ENCODE results near the gene RNASE9.
"Not testable (repeated sequence)": the region's sequence is repeated elsewhere in the genome, so short reads cannot be mapped to it uniquely, and the experiment has no call there.

The RNASE9 gene

GRCh38 chr14:20570720-20571119, 9.9 kb upstream of the RNASE9 start:
- not testable (repeated sequence) for H3K9ac ChIP-seq (ENCODE audit: low read depth, low read length); H3K4me1 ChIP-seq (ENCODE audit: insufficient read depth, low read length)

GRCh38 chr14:20569865-20570264, 9.0 kb upstream of the RNASE9 start:
- H3K9me3 ChIP-seq (ENCODE audit: insufficient read depth, low read depth, low read length), result peaks cover 12% of the 10 kb centered on the region
- not testable (repeated sequence) for H3K27me3 ChIP-seq (ENCODE audit: insufficient read depth, low read length); H3K36me3 ChIP-seq (ENCODE audit: insufficient read depth, low read depth, low read length); H3K4me1 ChIP-seq (ENCODE audit: insufficient read depth, low read length); H3K27ac ChIP-seq (ENCODE audit: low read length); H3K9ac ChIP-seq (ENCODE audit: low read depth, low read length); H3K4me3 ChIP-seq (ENCODE audit: low read length)

More at GRCh38 chr14:20570720-20571119, 9.9 kb upstream of the RNASE9 start:
- H3K9me3 ChIP-seq (ENCODE audit: insufficient read depth, low read depth, low read length), result peaks cover 12% of the 10 kb centered on the region
- H3K4me3 ChIP-seq (ENCODE audit: low read length); H3K36me3 ChIP-seq (ENCODE audit: insufficient read depth, low read depth, low read length); H3K27ac ChIP-seq (ENCODE audit: low read length); H3K27me3 ChIP-seq (ENCODE audit: insufficient read depth, low read length): not testable (repeated sequence)

- Histone ChIP-seq H3K4me3 (ENCODE audit: low read length) (no peak overlapping the region), H3K4me1 (ENCODE audit: insufficient read depth, low read length) (peaks cover 6% of the 10 kb centered on the region), H3K27ac (ENCODE audit: low read length) (no peak overlapping the region), H3K9ac (ENCODE audit: low read depth, low read length) (no peak overlapping the region), H3K9me3 (ENCODE audit: insufficient read depth, low read depth, low read length) (peaks cover 12% of the 10 kb centered on the region), H3K27me3 (ENCODE audit: insufficient read depth, low read length) (no peaks in the 10 kb centered on the region), H3K36me3 (ENCODE audit: insufficient read depth, low read depth, low read length) (0 out of 2 replicates have a peak, but pooled peaks cover 3% of the 10 kb centered on the region)
These were observed 8.2 kb upstream of the RNASE9 start for GRCh38 chr14:20569066-20569465.

GRCh38 chr14:20568393-20568792, 7.5 kb upstream of the RNASE9 start:
- Histone ChIP-seq H3K27me3 (ENCODE audit: insufficient read depth, low read length) (no peaks in the 10 kb centered on the region), H3K4me3 (ENCODE audit: low read length) (no peak overlapping the region), H3K4me1 (ENCODE audit: insufficient read depth, low read length) (peaks cover 6% of the 10 kb centered on the region), H3K9ac (ENCODE audit: low read depth, low read length) (no peak overlapping the region), H3K27ac (ENCODE audit: low read length) (no peak overlapping the region), H3K9me3 (ENCODE audit: insufficient read depth, low read depth, low read length) (peaks cover 12% of the 10 kb centered on the region), H3K36me3 (ENCODE audit: insufficient read depth, low read depth, low read length) (0 out of 2 replicates have a peak, but pooled peaks cover 3% of the 10 kb centered on the region)

- H3K4me1 ChIP-seq (ENCODE audit: insufficient read depth, low read length), result not testable (repeated sequence)
These were observed 6.4 kb upstream of the RNASE9 start for GRCh38 chr14:20567199-20567598.

GRCh38 chr14:20564501-20564997, 3.7 kb upstream of the RNASE9 start:
- no peak overlapping the region for H3K9ac ChIP-seq (ENCODE audit: low read depth, low read length)
- no peak overlapping the region for H3K4me3 ChIP-seq (ENCODE audit: low read length)
- H3K36me3 ChIP-seq (ENCODE audit: insufficient read depth, low read depth, low read length), result 0 out of 2 replicates have a peak, but pooled peaks cover 3% of the 10 kb centered on the region
- peaks cover 12% of the 10 kb centered on the region for H3K9me3 ChIP-seq (ENCODE audit: insufficient read depth, low read depth, low read length)
- peaks cover 7% of the 10 kb centered on the region; the same call in 1 of the 2 replicates for H3K4me1 ChIP-seq (ENCODE audit: insufficient read depth, low read length)
- no peak overlapping the region for H3K27ac ChIP-seq (ENCODE audit: low read length)
- H3K27me3 ChIP-seq (ENCODE audit: insufficient read depth, low read length), result no peaks in the 10 kb centered on the region

More at GRCh38 chr14:20567199-20567598, 6.4 kb upstream of the RNASE9 start:
- H3K4me3 ChIP-seq (ENCODE audit: low read length); H3K9ac ChIP-seq (ENCODE audit: low read depth, low read length); H3K27ac ChIP-seq (ENCODE audit: low read length); H3K27me3 ChIP-seq (ENCODE audit: insufficient read depth, low read length); H3K36me3 ChIP-seq (ENCODE audit: insufficient read depth, low read depth, low read length): not testable (repeated sequence)
- peaks cover 12% of the 10 kb centered on the region for H3K9me3 ChIP-seq (ENCODE audit: insufficient read depth, low read depth, low read length)

- no peak overlapping the region for H3K9ac ChIP-seq (ENCODE audit: low read depth, low read length)
- peaks cover 6% of the 10 kb centered on the region for H3K9me3 ChIP-seq (ENCODE audit: insufficient read depth, low read depth, low read length)
- H3K27ac ChIP-seq (ENCODE audit: low read length), result no peak overlapping the region
- H3K36me3 ChIP-seq (ENCODE audit: insufficient read depth, low read depth, low read length), result no peaks in the 10 kb centered on the region
- H3K27me3 ChIP-seq (ENCODE audit: insufficient read depth, low read length), result no peaks in the 10 kb centered on the region
- no peak overlapping the region for H3K4me3 ChIP-seq (ENCODE audit: low read length)
- H3K4me1 ChIP-seq (ENCODE audit: insufficient read depth, low read length), result peaks cover 10% of the 10 kb centered on the region
These were observed 3.1 kb upstream of the RNASE9 start for GRCh38 chr14:20563971-20564370.

- H3K9ac ChIP-seq (ENCODE audit: low read depth, low read length), result peak overlapping the region; percentile 29; the same call in 1 of the 2 replicates
- peak overlapping the region; percentile 62 for H3K27ac ChIP-seq (ENCODE audit: low read length)
- peak overlapping the region; percentile 33; the same call in 1 of the 2 replicates for H3K4me3 ChIP-seq (ENCODE audit: low read length)
- H3K27me3 ChIP-seq (ENCODE audit: insufficient read depth, low read length), result no peaks in the 10 kb centered on the region
- H3K4me1 ChIP-seq (ENCODE audit: insufficient read depth, low read length), result peaks cover 34% of the 10 kb centered on the region
- no peaks in the 10 kb centered on the region for H3K36me3 ChIP-seq (ENCODE audit: insufficient read depth, low read depth, low read length)
- H3K9me3 ChIP-seq (ENCODE audit: insufficient read depth, low read depth, low read length), result no peaks in the 10 kb centered on the region
These were observed 1.4 kb downstream of the RNASE9 start for GRCh38 chr14:20559461-20559904.

- H3K36me3 ChIP-seq (ENCODE audit: insufficient read depth, low read depth, low read length), result no peaks in the 10 kb centered on the region
- peaks cover 34% of the 10 kb centered on the region for H3K4me1 ChIP-seq (ENCODE audit: insufficient read depth, low read length)
- H3K27ac ChIP-seq (ENCODE audit: low read length), result no peak overlapping the region
- H3K9ac ChIP-seq (ENCODE audit: low read depth, low read length), result no peak overlapping the region
- H3K4me3 ChIP-seq (ENCODE audit: low read length), result no peak overlapping the region
- no peaks in the 10 kb centered on the region for H3K9me3 ChIP-seq (ENCODE audit: insufficient read depth, low read depth, low read length)
- no peaks in the 10 kb centered on the region for H3K27me3 ChIP-seq (ENCODE audit: insufficient read depth, low read length)
These were observed 3.7 kb downstream of the RNASE9 start for GRCh38 chr14:20557212-20557542.

- Histone ChIP-seq H3K27me3 (ENCODE audit: insufficient read depth, low read length) (no peaks in the 10 kb centered on the region), H3K9me3 (ENCODE audit: insufficient read depth, low read depth, low read length) (no peaks in the 10 kb centered on the region), H3K4me3 (ENCODE audit: low read length) (no peak overlapping the region), H3K9ac (ENCODE audit: low read depth, low read length) (no peak overlapping the region), H3K36me3 (ENCODE audit: insufficient read depth, low read depth, low read length) (no peaks in the 10 kb centered on the region), H3K27ac (ENCODE audit: low read length) (no peak overlapping the region), H3K4me1 (ENCODE audit: insufficient read depth, low read length) (peaks cover 34% of the 10 kb centered on the region)
These were observed 4.2 kb downstream of the RNASE9 start for GRCh38 chr14:20556500-20557211.

- Histone ChIP-seq H3K9me3 (ENCODE audit: insufficient read depth, low read depth, low read length) (no peaks in the 10 kb centered on the region), H3K27me3 (ENCODE audit: insufficient read depth, low read length) (no peaks in the 10 kb centered on the region), H3K4me1 (ENCODE audit: insufficient read depth, low read length) (peaks cover 31% of the 10 kb centered on the region), H3K4me3 (ENCODE audit: low read length) (no peak overlapping the region), H3K27ac (ENCODE audit: low read length) (no peak overlapping the region), H3K9ac (ENCODE audit: low read depth, low read length) (no peak overlapping the region), H3K36me3 (ENCODE audit: insufficient read depth, low read depth, low read length) (no peaks in the 10 kb centered on the region)
These were observed 5.0 kb downstream of the RNASE9 start for GRCh38 chr14:20555845-20556244.

- Histone ChIP-seq H3K27me3 (ENCODE audit: insufficient read depth, low read length) (no peaks in the 10 kb centered on the region), H3K27ac (ENCODE audit: low read length) (no peak overlapping the region), H3K36me3 (ENCODE audit: insufficient read depth, low read depth, low read length) (no peaks in the 10 kb centered on the region), H3K9ac (ENCODE audit: low read depth, low read length) (no peak overlapping the region), H3K9me3 (ENCODE audit: insufficient read depth, low read depth, low read length) (no peaks in the 10 kb centered on the region), H3K4me3 (ENCODE audit: low read length) (no peak overlapping the region), H3K4me1 (ENCODE audit: insufficient read depth, low read length) (0 out of 2 replicates have a peak, but pooled peaks cover 15% of the 10 kb centered on the region)
These were observed 7.8 kb downstream of the RNASE9 start for GRCh38 chr14:20553024-20553423.

Measured in iPS-20b (cell line).